CD8-positive, alpha-beta memory T cell (primary cell): ENCODE results near the gene MED12. TPM values are rescaled to one million over a fixed set of nuclear protein-coding genes. Genes with fewer than 3 reads are reported as not detected.

Experiments used
- CTCF ChIA-PET: fragments of 350-600 bp; sonication (Branson Sonifier 250); formaldehyde crosslinking; loops from one replicate; lab custom pipeline; 2021; ENCODE audit warnings: antibody characterized with exemption; lab: Charles Lee
- POLR2A ChIA-PET: fragments of 350-600 bp; sonication (Branson Sonifier 250); formaldehyde crosslinking; loops from one replicate; lab custom pipeline; 2021; ENCODE audit warnings: antibody characterized with exemption; lab: Charles Lee
- DNase-seq, 5 donors: peaks; one replicate each; pipeline versions ENCODE4 v3.0.0 to v3.0.0-alpha.2; 2020 to 2022; ENCODE audit warnings: mixed read lengths in 1 of 5
- H3K27ac ChIP-seq: one replicate; pipeline ENCODE4 v1.7.0; 2013; ENCODE audit warnings: low read depth, mild to moderate bottlenecking, low read length, moderate library complexity
- H3K27me3 ChIP-seq: 2 replicates; pipeline ENCODE4 v1.7.0; 2013; ENCODE audit warnings: low read length, mild to moderate bottlenecking; ENCODE audit not compliant: insufficient read depth, poor library complexity, severe bottlenecking
- H3K36me3 ChIP-seq: 2 replicates; pipeline ENCODE4 v1.7.0; 2013; ENCODE audit warnings: mild to moderate bottlenecking, low read length, moderate library complexity; ENCODE audit not compliant: insufficient read depth
- H3K4me1 ChIP-seq: 2 replicates; pipeline ENCODE4 v1.7.0; 2013; ENCODE audit warnings: mild to moderate bottlenecking, low read length, moderate library complexity; ENCODE audit not compliant: insufficient read depth
- H3K4me3 ChIP-seq: 2 replicates; pipeline ENCODE4 v1.7.0; 2013; ENCODE audit warnings: mild to moderate bottlenecking, low read length
- H3K9me3 ChIP-seq: 2 replicates; pipeline ENCODE4 v1.7.0; 2013; ENCODE audit warnings: mild to moderate bottlenecking, low read length
- H3K27ac Mint-ChIP-seq, 8 donors: one replicate each; pipeline ENCODE4 v1.8.0; 2020 to 2021; ENCODE audit warnings: mixed read lengths in 8 of 8, mild to moderate bottlenecking in 6 of 8, inconsistent platforms in 3 of 8, moderate library complexity in 3 of 8
- H3K27me3 Mint-ChIP-seq, 2 donors: one replicate each; pipeline ENCODE4 v1.8.0; 2020 to 2021; ENCODE audit warnings: mixed read lengths in 2 of 2, mild to moderate bottlenecking in 1 of 2, moderate library complexity in 1 of 2
- H3K36me3 Mint-ChIP-seq, 3 donors: one replicate each; pipeline ENCODE4 v1.8.0; 2020 to 2021; ENCODE audit warnings: mixed read lengths in 3 of 3, inconsistent platforms in 1 of 3, mild to moderate bottlenecking in 1 of 3
- H3K4me1 Mint-ChIP-seq, 3 donors: one replicate each; pipeline ENCODE4 v1.8.0; 2020 to 2021; ENCODE audit warnings: mixed read lengths in 3 of 3, inconsistent platforms in 1 of 3, mild to moderate bottlenecking in 1 of 3
- H3K4me3 Mint-ChIP-seq, 7 donors: one replicate each; pipeline ENCODE4 v1.8.0; 2020 to 2021; ENCODE audit warnings: mixed read lengths in 7 of 7, mild to moderate bottlenecking in 6 of 7, moderate library complexity in 4 of 7, inconsistent platforms in 2 of 7
- H3K9me3 Mint-ChIP-seq, 5 donors: one replicate each; pipeline ENCODE4 v1.8.0; 2020 to 2022; ENCODE audit warnings: mixed read lengths in 5 of 5, mild to moderate bottlenecking in 3 of 5, moderate library complexity in 2 of 5, inconsistent platforms in 1 of 5
- polyA plus RNA-seq: library from polyadenylated mRNA; unstranded; fragments of 300-500 nt; fragmentation: Illumina TruSeq; gene quantifications from one replicate; pipeline ENCODE4 v1.2.3, GENCODE V29; 2021
- total RNA-seq, 2 experiments: library from RNA; stranded (reverse); gene quantifications; one replicate each; pipeline ENCODE4 v1.2.3, GENCODE V29; 2021

Gene MED12
- 10 to 100 TPM; 49.3 to 61.1 TPM for total RNA-seq
- polyA plus RNA-seq = 19.0 TPM

- ChIA-PET CTCF (interaction anchor here (0.7 to 3.7 kb wide), 9 partner anchors 10 to 99 kb away, joined by 3 to 22 read pairs (median 5); no protein-coding TSS in a partner anchor), POLR2A (interaction anchor here (1.0 to 2.7 kb wide), 11 partner anchors 8 to 64 kb away, joined by 3 to 13 read pairs (median 6); partner anchors contain the start of genes FOXO4 and SNX12)
- peaks cover 0 to 2% of the 10 kb centered on the region in 2 donors for H3K27me3 Mint-ChIP-seq
- Histone ChIP-seq H3K4me1 (peaks cover 23% of the 10 kb centered on the region), H3K27ac (peak within 1 kb of the TSS; percentile 61), H3K36me3 (peaks cover 21% of the 10 kb centered on the region), H3K9me3 (no peaks in the 10 kb centered on the region), H3K27me3 (no peaks in the 10 kb centered on the region), H3K4me3 (peak within 1 kb of the TSS; percentile 73)
- H3K36me3 Mint-ChIP-seq = peaks cover 0 to 35% (median 0%) of the 10 kb centered on the region in 3 donors
- no peaks in the 10 kb centered on the region for H3K9me3 Mint-ChIP-seq
- peaks cover 21 to 50% (median 34%) of the 10 kb centered on the region in 3 donors for H3K4me1 Mint-ChIP-seq
- DNase-seq = peak; percentile 74 to 86 (median 78)
- peak within 1 kb of the TSS; percentile 87 to 95 (median 88) for H3K4me3 Mint-ChIP-seq
- H3K27ac Mint-ChIP-seq = peak within 1 kb of the TSS; percentile 91 to 98 (median 94)
These were observed at the start of gene MED12 for GRCh38 chrX:71118032-71118984. Gene MED12, plus strand, starts transcription at chrX:71118596. Its CDS starts 159 bp downstream, at chrX:71118755.

DNA sequence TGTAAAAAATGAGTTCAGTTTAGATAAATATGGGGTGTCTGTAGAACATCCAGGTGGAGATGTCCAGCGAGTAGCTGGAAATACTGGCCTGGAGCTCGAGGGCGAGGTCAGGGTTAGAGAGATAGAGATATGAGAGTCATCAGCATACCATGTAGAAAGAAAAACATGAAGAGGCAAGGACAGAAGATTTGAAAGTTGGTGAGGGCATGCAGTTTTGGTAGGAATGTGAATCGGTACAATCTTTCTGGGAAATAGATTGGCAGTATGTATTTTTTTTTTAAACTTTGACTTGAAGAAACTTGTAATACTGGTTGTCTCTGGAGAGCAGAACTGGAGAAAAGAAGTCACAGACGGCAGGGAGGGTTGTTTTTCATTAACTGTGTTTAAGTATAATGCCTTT lies 47.9 kb upstream of the MED12 start:
- Histone ChIP-seq H3K36me3 (no peaks in the 10 kb centered on the region), H3K9me3 (no peaks in the 10 kb centered on the region), H3K4me3 (no peak overlapping the region), H3K27me3 (no peaks in the 10 kb centered on the region), H3K27ac (no peak overlapping the region), H3K4me1 (no peaks in the 10 kb centered on the region)
- Mint-ChIP-seq H3K4me1 (peaks cover 8 to 17% (median 11%) of the 10 kb centered on the region in 3 donors), H3K9me3 (no peaks in the 10 kb centered on the region), H3K4me3 (no peak overlapping the region), H3K36me3 (peaks cover 0 to 12% (median 0%) of the 10 kb centered on the region in 3 donors), H3K27ac (no peak overlapping the region), H3K27me3 (peaks cover 9 to 10% of the 10 kb centered on the region in 2 donors)
- POLR2A ChIA-PET = no interaction called here
- CTCF ChIA-PET = no interaction called here
- no peak for DNase-seq

DNA sequence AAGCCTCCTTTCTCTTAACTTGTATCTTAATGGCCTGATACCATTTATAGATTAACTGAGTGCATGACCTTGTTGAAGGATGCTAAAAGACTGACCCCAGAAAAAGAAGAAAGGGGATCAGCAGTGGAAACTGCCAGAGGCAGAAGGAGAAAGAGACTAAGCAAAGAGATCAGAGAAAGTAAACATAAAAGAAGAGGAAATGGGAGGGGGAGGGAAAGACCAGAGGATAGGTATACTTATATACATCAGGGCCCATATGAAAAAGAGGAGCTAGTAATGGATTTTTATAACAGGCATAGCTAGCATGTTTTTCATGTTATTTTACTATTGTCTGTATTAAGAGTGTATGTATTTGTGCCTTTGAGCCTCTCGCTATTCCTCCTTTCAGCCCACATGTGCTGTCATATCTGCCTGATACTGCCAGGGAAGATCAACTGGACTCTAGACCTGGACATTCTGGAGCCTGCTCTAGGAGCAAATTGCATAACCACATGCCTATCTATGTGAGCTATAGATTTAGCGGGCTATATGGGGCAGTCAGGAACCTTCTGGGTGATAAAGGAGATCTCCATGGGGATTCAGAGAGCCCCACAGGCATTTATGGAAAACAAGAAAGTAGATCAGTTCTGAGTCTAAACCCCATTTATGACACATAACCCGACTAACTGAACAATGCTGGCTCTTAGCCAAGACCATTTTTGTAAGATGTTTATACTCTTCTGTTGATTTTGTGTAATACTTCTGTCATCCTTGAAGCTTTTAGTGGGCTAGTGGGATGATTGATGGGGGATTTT lies 36.9 kb upstream of the MED12 start:
- Mint-ChIP-seq H3K27ac (peak overlapping the region in 1 of 8 donors; percentile 26), H3K36me3 (no peaks in the 10 kb centered on the region), H3K9me3 (no peaks in the 10 kb centered on the region), H3K4me3 (no peak overlapping the region), H3K27me3 (peaks cover 0 to 9% of the 10 kb centered on the region in 2 donors), H3K4me1 (no peaks in the 10 kb centered on the region)
- Histone ChIP-seq H3K9me3 (no peaks in the 10 kb centered on the region), H3K4me1 (no peaks in the 10 kb centered on the region), H3K27ac (no peak overlapping the region), H3K27me3 (no peaks in the 10 kb centered on the region), H3K36me3 (no peaks in the 10 kb centered on the region), H3K4me3 (no peak overlapping the region)
- DNase-seq = no peak
- ChIA-PET POLR2A (interaction anchor here (0.5 kb wide), 1 partner anchor 950 kb away, joined by 9 read pairs; no protein-coding TSS in a partner anchor), CTCF (no interaction called here)

GRCh38 chrX:71082124-71082647 lies 36.2 kb upstream of the MED12 start:
- ChIA-PET POLR2A (no interaction called here), CTCF (no interaction called here)
- DNase-seq = no peak
- no peaks in the 10 kb centered on the region for H3K4me1 ChIP-seq
- H3K27ac Mint-ChIP-seq = no peak overlapping the region
- H3K36me3 ChIP-seq = no peaks in the 10 kb centered on the region
- no peak overlapping the region for H3K4me3 ChIP-seq
- no peaks in the 10 kb centered on the region for H3K4me1 Mint-ChIP-seq
- H3K27ac ChIP-seq = no peak overlapping the region
- no peak overlapping the region for H3K4me3 Mint-ChIP-seq
- peaks cover 0 to 6% of the 10 kb centered on the region in 2 donors for H3K27me3 Mint-ChIP-seq
- no peaks in the 10 kb centered on the region for H3K27me3 ChIP-seq
- no peaks in the 10 kb centered on the region for H3K9me3 Mint-ChIP-seq
- H3K36me3 Mint-ChIP-seq = no peaks in the 10 kb centered on the region
- H3K9me3 ChIP-seq = no peaks in the 10 kb centered on the region

DNA sequence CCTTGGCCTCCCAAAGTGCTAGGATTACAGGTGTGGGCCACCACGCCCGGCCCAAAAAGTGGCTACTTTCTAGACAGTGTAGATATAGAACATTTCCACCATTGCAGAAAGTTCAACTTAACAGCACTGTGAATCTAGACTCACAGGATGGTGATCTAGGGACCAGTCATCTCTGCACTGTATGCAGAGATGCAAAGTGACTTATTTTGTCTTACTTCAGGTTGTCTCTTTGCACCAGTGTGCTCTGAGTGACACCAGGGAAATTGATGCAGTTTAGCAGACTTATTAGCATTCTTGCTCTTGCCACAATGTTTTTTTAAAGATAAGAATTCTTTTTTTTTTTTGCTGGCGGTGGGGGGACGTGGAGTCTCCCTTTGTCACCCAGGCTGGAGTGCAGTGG lies 35.6 kb upstream of the MED12 start:
- H3K36me3 Mint-ChIP-seq = no peaks in the 10 kb centered on the region
- H3K4me3 Mint-ChIP-seq = no peak overlapping the region
- no peak for DNase-seq

GRCh38 chrX:71085900-71086299 lies 32.5 kb upstream of the MED12 start:
- H3K27me3 ChIP-seq = no peaks in the 10 kb centered on the region
- H3K4me1 ChIP-seq = no peaks in the 10 kb centered on the region
- Mint-ChIP-seq H3K27me3 (peaks cover 0 to 3% of the 10 kb centered on the region in 2 donors), H3K4me3 (no peak overlapping the region), H3K4me1 (no peaks in the 10 kb centered on the region), H3K36me3 (no peaks in the 10 kb centered on the region), H3K27ac (no peak overlapping the region), H3K9me3 (no peaks in the 10 kb centered on the region)
- ChIA-PET CTCF (no interaction called here), POLR2A (no interaction called here)
- no peaks in the 10 kb centered on the region for H3K9me3 ChIP-seq
- H3K27ac ChIP-seq = no peak overlapping the region
- H3K36me3 ChIP-seq = no peaks in the 10 kb centered on the region
- DNase-seq = no peak
- no peak overlapping the region for H3K4me3 ChIP-seq

More for the DNA sequence above, 35.6 kb upstream of the MED12 start:
- no peak overlapping the region for H3K27ac ChIP-seq
- H3K36me3 ChIP-seq = no peaks in the 10 kb centered on the region
- H3K4me3 ChIP-seq = no peak overlapping the region
- H3K27me3 ChIP-seq = no peaks in the 10 kb centered on the region
- Mint-ChIP-seq H3K27ac (no peak overlapping the region), H3K4me1 (no peaks in the 10 kb centered on the region), H3K9me3 (no peaks in the 10 kb centered on the region), H3K27me3 (peaks cover 0 to 5% of the 10 kb centered on the region in 2 donors)
- ChIA-PET POLR2A (no interaction called here), CTCF (no interaction called here)
- H3K9me3 ChIP-seq = no peaks in the 10 kb centered on the region
- no peaks in the 10 kb centered on the region for H3K4me1 ChIP-seq

DNA sequence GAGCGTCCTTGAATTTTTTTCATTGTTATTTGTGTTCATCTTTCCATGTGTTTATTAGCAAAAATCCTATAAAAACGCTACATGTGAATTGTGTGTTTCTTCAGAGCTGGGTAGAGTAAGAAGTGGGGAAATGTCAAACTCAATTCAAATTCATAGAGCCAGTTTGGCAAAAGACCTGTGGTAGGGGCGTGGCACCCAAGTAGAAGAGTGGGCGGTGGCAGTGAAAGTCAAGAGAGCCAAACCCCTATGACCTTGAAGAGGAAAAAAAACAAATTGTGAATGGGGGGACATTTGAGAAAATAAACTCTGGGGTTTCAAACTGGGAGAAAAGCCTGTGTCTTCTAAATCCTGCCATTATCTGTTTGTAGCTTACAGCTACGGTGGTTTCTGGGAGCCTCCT lies 27.1 kb upstream of the MED12 start:
- Mint-ChIP-seq H3K36me3 (peaks cover 0 to 3% (median 0%) of the 10 kb centered on the region in 3 donors), H3K4me1 (peaks cover 10 to 14% (median 10%) of the 10 kb centered on the region in 3 donors), H3K9me3 (no peaks in the 10 kb centered on the region), H3K4me3 (no peak overlapping the region), H3K27me3 (peaks cover 0 to 8% of the 10 kb centered on the region in 2 donors), H3K27ac (peak overlapping the region in 1 of 8 donors; percentile 80)
- DNase-seq = no peak
- Histone ChIP-seq H3K27me3 (no peaks in the 10 kb centered on the region), H3K27ac (no peak overlapping the region), H3K4me1 (no peaks in the 10 kb centered on the region), H3K4me3 (no peak overlapping the region), H3K36me3 (no peaks in the 10 kb centered on the region), H3K9me3 (no peaks in the 10 kb centered on the region)
- CTCF ChIA-PET = no interaction called here
- POLR2A ChIA-PET = no interaction called here
